ENCODE data around the gene MAN2B2. TPM values are rescaled to one million over a fixed set of nuclear protein-coding genes. Genes with fewer than 3 reads are reported as not detected.

The MAN2B2 gene
- total RNA-seq, 4 donors from 2014 or later: 9.0 to 23.3 (median 14.3) TPM

GRCh38 chr4:6655924-6656323 lies 80.9 kb downstream of the MAN2B2 start:
- Histone ChIP-seq H3K27ac (no peak overlapping the region), H3K27me3 (no peaks in the 10 kb centered on the region), H3K36me3 (no peaks in the 10 kb centered on the region), H3K4me3 (no peak overlapping the region), H3K9me3 (no peaks in the 10 kb centered on the region), H3K4me1 (peaks cover 0 to 23% (median 10%) of the 10 kb centered on the region in 3 donors)
- intact Hi-C loops (cut with DNase I): no loop called here
- 82% methylated on average over 1 to 3 of the region's 5 CpGs for WGBS, 2 donors
- no peak for DNase-seq
- no peak for TF ChIP-seq POLR2A (IDR thresholded peaks at IDR 0.05)

GRCh38 chr4:6657242-6658208 lies 82.5 kb downstream of the MAN2B2 start:
- intact Hi-C loops (cut with DNase I): no loop called here
- no peaks in the 10 kb centered on the region for H3K9me3 ChIP-seq
- no peak for DNase-seq
- no peak for TF ChIP-seq CTCF (IDR thresholded peaks at IDR 0.05)
- no peak for TF ChIP-seq POLR2A (IDR thresholded peaks at IDR 0.05)
- no peak overlapping the region for H3K27ac ChIP-seq
- H3K27me3 ChIP-seq: no peaks in the 10 kb centered on the region
- no peaks in the 10 kb centered on the region for H3K36me3 ChIP-seq
- H3K4me1 ChIP-seq: peaks cover 0 to 23% (median 10%) of the 10 kb centered on the region in 3 donors
- 72 to 76% methylated on average over 46 to 52 of the region's 65 CpGs for WGBS, 2 donors
- no peak overlapping the region for H3K4me3 ChIP-seq

- Histone ChIP-seq H3K9me3 (no peaks in the 10 kb centered on the region), H3K4me3 (peak overlapping the region; percentile 27 to 65 (median 40)), H3K4me1 (peaks cover 0 to 23% (median 10%) of the 10 kb centered on the region in 3 donors), H3K27me3 (peaks cover 0 to 4% (median 0%) of the 10 kb centered on the region in 4 donors), H3K27ac (peak overlapping the region; percentile 40 to 79 (median 71)), H3K36me3 (no peaks in the 10 kb centered on the region)
- intact Hi-C loops (cut with DNase I): no loop called here
- TF ChIP-seq POLR2A (IDR thresholded peaks at IDR 0.05): no peak
- TF ChIP-seq CTCF (IDR thresholded peaks at IDR 0.05): no peak
- DNase-seq: no peak
- WGBS, 2 donors: 87 to 96% methylated on average over 7 of the region's 7 CpGs
Measured at GRCh38 chr4:6658209-6658595, 83.2 kb downstream of the MAN2B2 start.

- 0 to 2% methylated on average over 9 to 16 of the region's 52 CpGs for WGBS, 2 donors
- no peak for DNase-seq
- intact Hi-C loops (cut with DNase I): no loop called here
Measured at GRCh38 chr4:6658597-6659075, 83.6 kb downstream of the MAN2B2 start.

GRCh38 chr4:6659897-6660296 lies 84.9 kb downstream of the MAN2B2 start:
- Histone ChIP-seq H3K9me3 (no peaks in the 10 kb centered on the region), H3K4me1 (peaks cover 6 to 36% (median 17%) of the 10 kb centered on the region in 3 donors), H3K27me3 (peaks cover 0 to 21% (median 2%) of the 10 kb centered on the region in 4 donors), H3K36me3 (no peaks in the 10 kb centered on the region), H3K4me3 (no peak overlapping the region), H3K27ac (no peak overlapping the region)
- WGBS, 2 donors: 91% methylated on average over 2 of the region's 2 CpGs
- intact Hi-C loops (cut with DNase I): no loop called here
- no peak for DNase-seq
- no peak for TF ChIP-seq CTCF (IDR thresholded peaks at IDR 0.05)
- TF ChIP-seq POLR2A (IDR thresholded peaks at IDR 0.05): no peak

More at GRCh38 chr4:6658597-6659075, 83.6 kb downstream of the MAN2B2 start:
- Histone ChIP-seq H3K36me3 (no peaks in the 10 kb centered on the region), H3K4me3 (peak overlapping the region; percentile 27 to 65 (median 40)), H3K27me3 (peaks cover 0 to 8% (median 0%) of the 10 kb centered on the region in 4 donors), H3K4me1 (peaks cover 0 to 23% (median 10%) of the 10 kb centered on the region in 3 donors), H3K27ac (peak overlapping the region; percentile 40 to 79 (median 71)), H3K9me3 (no peaks in the 10 kb centered on the region)
- TF ChIP-seq CTCF (IDR thresholded peaks at IDR 0.05) (no peak), POLR2A (IDR thresholded peaks at IDR 0.05) (no peak)
